ENCODE results near the gene RBM4B.

DNA sequence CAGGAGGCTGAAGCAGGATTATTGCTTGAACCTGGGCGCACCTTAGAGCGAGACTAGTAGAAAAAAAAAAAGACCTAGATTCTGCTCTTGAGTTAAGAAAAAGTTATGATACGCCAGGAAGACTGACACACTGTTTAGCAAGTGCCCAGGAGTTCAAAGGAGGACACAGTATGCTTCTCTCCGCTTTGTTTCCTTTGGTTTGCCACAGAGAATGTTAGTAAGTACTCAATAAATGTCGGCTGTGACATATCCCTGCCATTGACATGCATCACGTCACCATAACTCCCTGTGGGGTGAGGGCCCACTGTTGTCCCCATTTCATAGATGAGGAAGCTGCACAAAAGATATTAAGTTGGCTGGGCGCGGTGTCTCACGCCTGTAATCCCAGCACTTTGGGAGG, 44.3 kb upstream of the RBM4B start:
- TF ChIP-seq, protein P1, sequence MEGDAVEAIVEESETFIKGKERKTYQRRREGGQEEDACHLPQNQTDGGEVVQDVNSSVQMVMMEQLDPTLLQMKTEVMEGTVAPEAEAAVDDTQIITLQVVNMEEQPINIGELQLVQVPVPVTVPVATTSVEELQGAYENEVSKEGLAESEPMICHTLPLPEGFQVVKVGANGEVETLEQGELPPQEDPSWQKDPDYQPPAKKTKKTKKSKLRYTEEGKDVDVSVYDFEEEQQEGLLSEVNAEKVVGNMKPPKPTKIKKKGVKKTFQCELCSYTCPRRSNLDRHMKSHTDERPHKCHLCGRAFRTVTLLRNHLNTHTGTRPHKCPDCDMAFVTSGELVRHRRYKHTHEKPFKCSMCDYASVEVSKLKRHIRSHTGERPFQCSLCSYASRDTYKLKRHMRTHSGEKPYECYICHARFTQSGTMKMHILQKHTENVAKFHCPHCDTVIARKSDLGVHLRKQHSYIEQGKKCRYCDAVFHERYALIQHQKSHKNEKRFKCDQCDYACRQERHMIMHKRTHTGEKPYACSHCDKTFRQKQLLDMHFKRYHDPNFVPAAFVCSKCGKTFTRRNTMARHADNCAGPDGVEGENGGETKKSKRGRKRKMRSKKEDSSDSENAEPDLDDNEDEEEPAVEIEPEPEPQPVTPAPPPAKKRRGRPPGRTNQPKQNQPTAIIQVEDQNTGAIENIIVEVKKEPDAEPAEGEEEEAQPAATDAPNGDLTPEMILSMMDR (IDR thresholded peaks at IDR 0.05; ENCODE audit: low read depth, low read length, missing input control) = no peak
- TF ChIP-seq MAX (IDR thresholded peaks at IDR 0.05) = no peak

All from liver (tissue), 2 donors.